Sigmoid colon (tissue), 7 donors: ENCODE results near the gene RTL10. TPM values are rescaled to one million over a fixed set of nuclear protein-coding genes. Genes with fewer than 3 reads are reported as not detected.

ENCODE experiments used
- DNase-seq: peaks from one replicate; pipeline ENCODE4 v3.0.0-alpha.2; 2019
- H3K27ac ChIP-seq, 4 donors: fragments of 200-600 bp; sonication (generic); one replicate each; pipeline ENCODE4 v1.5.1; 2016 to 2019; ENCODE audit warnings: mild to moderate bottlenecking in 1 of 4
- H3K27me3 ChIP-seq, 3 donors: fragments of 200-600 bp; sonication (generic); one replicate each; pipeline ENCODE4 v1.5.1; 2019; ENCODE audit warnings: mild to moderate bottlenecking in 1 of 3
- H3K36me3 ChIP-seq, 4 donors: fragments of 200-600 bp; sonication (generic); one replicate each; pipeline ENCODE4 v1.5.1; 2016 to 2019
- H3K4me1 ChIP-seq, 4 donors: fragments of 200-600 bp; sonication (generic); one replicate each; pipeline ENCODE4 v1.5.1; 2017 to 2019
- H3K4me3 ChIP-seq, 4 donors: fragments of 200-600 bp; sonication (generic); one replicate each; pipeline ENCODE4 v1.5.1; 2017 to 2019; ENCODE audit warnings: mild to moderate bottlenecking in 2 of 4, moderate library complexity in 1 of 4
- H3K9me3 ChIP-seq, 4 donors: fragments of 200-600 bp in 3 of 4; sonication (generic) in 3 of 4; one replicate each; pipeline versions ENCODE4 v1.5.1 to v1.6.1; 2013 to 2019
- CTCF ChIP-seq, 4 experiments: fragments of 450-650 bp in 3 of 4; fragments of 200-600 bp in 1 of 4; IDR thresholded peaks; one replicate each; pipeline ENCODE4 v1.5.1; 2016 to 2019; ENCODE audit warnings: antibody characterized with exemption in 4 of 4, mild to moderate bottlenecking in 3 of 4, moderate library complexity in 2 of 4
- EP300 ChIP-seq, 4 donors: sonication (generic); formaldehyde crosslinking; IDR thresholded peaks; one replicate each; pipeline ENCODE4 v1.6.1; 2017; ENCODE audit warnings: antibody characterized with exemption in 4 of 4
- POLR2A ChIP-seq, 2 donors: fragments of 450-650 bp; IDR thresholded peaks; one replicate each; pipeline ENCODE4 v1.6.1; 2016; ENCODE audit warnings: antibody characterized with exemption in 2 of 2, mild to moderate bottlenecking in 2 of 2, moderate library complexity in 2 of 2
- POLR2AphosphoS5 ChIP-seq, 4 donors: sonication (generic); formaldehyde crosslinking; IDR thresholded peaks; one replicate each; pipeline ENCODE4 v1.6.1; 2017; ENCODE audit warnings: antibody characterized with exemption in 4 of 4
- WGBS, 2 donors: extraction: QIAGEN DNeasy Blood & Tissue Kit; methylation state at CpG; one replicate each; pipeline ENCODE4 v1.1.7; 2013; 5-methylcytosine and 5-hydroxymethylcytosine counted together
- intact Hi-C: fragments of 100-400 bp; cut with DNase I; formaldehyde crosslinking; loops from one replicate; pipeline ENCODE4 v1.15.1; 2023
- polyA plus RNA-seq, 3 donors: library from polyadenylated mRNA; stranded (reverse); fragments of 200-250 nt; gene quantifications; one replicate each; pipeline ENCODE4 v1.2.3, GENCODE V29; 2013
- total RNA-seq, 4 donors: library from RNA; depleted of rRNA; stranded (reverse); fragments of >200 nt; gene quantifications; one replicate each; pipeline ENCODE4 v1.1.0, GENCODE V29; 2016
- donor health status: healthy with polysubstance abuse.
- donor health status: Bipolar disorder and iron deficiency.
- donor health status: healthy.

Gene RTL10
- total and polyA plus RNA-seq, 7 donors: 1.8 to 15.0 (median 7.8) TPM

- Histone ChIP-seq H3K4me1 (peaks cover 0 to 15% (median 11%) of the 10 kb centered on the region in 4 donors), H3K27ac (peak overlapping the region in 1 of 4 donors; percentile 64), H3K36me3 (peaks cover 0 to 7% (median 3%) of the 10 kb centered on the region in 4 donors), H3K4me3 (no peak overlapping the region), H3K9me3 (no peaks in the 10 kb centered on the region), H3K27me3 (no peaks in the 10 kb centered on the region)
- peak; percentile 46 for DNase-seq
- intact Hi-C loops: no loop called here
- 85 to 91% methylated on average over 27 of the region's 27 CpGs for WGBS, 2 donors
- TF ChIP-seq CTCF (IDR thresholded peaks at IDR 0.05) (no peak), POLR2AphosphoS5 (IDR thresholded peaks at IDR 0.05) (no peak), EP300 (IDR thresholded peaks at IDR 0.05) (no peak), POLR2A (IDR thresholded peaks at IDR 0.05) (no peak)
These were observed 11.4 kb downstream of the RTL10 start for GRCh38 chr22:19843107-19843856.

- peaks cover 0 to 15% (median 11%) of the 10 kb centered on the region in 4 donors for H3K4me1 ChIP-seq
- DNase-seq: peak; percentile 40
- TF ChIP-seq EP300 (IDR thresholded peaks at IDR 0.05) (no peak), POLR2A (IDR thresholded peaks at IDR 0.05) (no peak), CTCF (IDR thresholded peaks at IDR 0.05) (no peak), POLR2AphosphoS5 (IDR thresholded peaks at IDR 0.05) (no peak)
- H3K36me3 ChIP-seq: peaks cover 0 to 7% (median 3%) of the 10 kb centered on the region in 4 donors
- 92 to 96% methylated on average over 12 of the region's 12 CpGs for WGBS, 2 donors
- intact Hi-C loops: no loop called here
- H3K9me3 ChIP-seq: no peaks in the 10 kb centered on the region
- no peak overlapping the region for H3K27ac ChIP-seq
- no peak overlapping the region for H3K4me3 ChIP-seq
- H3K27me3 ChIP-seq: no peaks in the 10 kb centered on the region
These were observed 12.1 kb downstream of the RTL10 start for GRCh38 chr22:19842393-19843106.

GRCh38 chr22:19841641-19842392, 12.9 kb downstream of the RTL10 start:
- 76 to 85% methylated on average over 8 of the region's 8 CpGs for WGBS, 2 donors

GRCh38 chr22:19840955-19841640, 13.6 kb downstream of the RTL10 start:
- no peak for DNase-seq
- intact Hi-C loops: no loop called here
- TF ChIP-seq CTCF (IDR thresholded peaks at IDR 0.05) (no peak), POLR2A (IDR thresholded peaks at IDR 0.05) (no peak), EP300 (IDR thresholded peaks at IDR 0.05) (no peak), POLR2AphosphoS5 (IDR thresholded peaks at IDR 0.05) (no peak)

More at GRCh38 chr22:19841641-19842392, 12.9 kb downstream of the RTL10 start:
- Histone ChIP-seq H3K4me3 (no peak overlapping the region), H3K9me3 (no peaks in the 10 kb centered on the region), H3K27me3 (no peaks in the 10 kb centered on the region), H3K27ac (no peak overlapping the region), H3K36me3 (peaks cover 0 to under 1% (median under 1%) of the 10 kb centered on the region in 4 donors), H3K4me1 (peaks cover 0 to 15% (median 11%) of the 10 kb centered on the region in 4 donors)
- DNase-seq: peak; percentile 29
- intact Hi-C loops: no loop called here
- TF ChIP-seq POLR2AphosphoS5 (IDR thresholded peaks at IDR 0.05) (no peak), EP300 (IDR thresholded peaks at IDR 0.05) (no peak)

More at GRCh38 chr22:19840955-19841640, 13.6 kb downstream of the RTL10 start:
- Histone ChIP-seq H3K27me3 (no peaks in the 10 kb centered on the region), H3K4me1 (peaks cover 0 to 15% (median 11%) of the 10 kb centered on the region in 4 donors), H3K9me3 (no peaks in the 10 kb centered on the region), H3K27ac (no peak overlapping the region), H3K36me3 (no peaks in the 10 kb centered on the region), H3K4me3 (no peak overlapping the region)
- WGBS, 2 donors: 94% methylated on average over 6 of the region's 6 CpGs
